Uterus (tissue), 4 donors: ENCODE results near the gene EHMT1. TPM values are rescaled to one million over a fixed set of nuclear protein-coding genes. Genes with fewer than 3 reads are reported as not detected.

Experiments
- DNase-seq, 2 donors: peaks; one replicate each; pipeline ENCODE4 v3.0.0-alpha.2; 2019 to 2020
- H3K27ac ChIP-seq, 2 donors: fragments of 200-600 bp; sonication (generic); 1 replicate in 1 of 2; 2 replicates in 1 of 2; pipeline ENCODE4 v1.5.1; 2016 to 2018
- H3K27me3 ChIP-seq, 2 donors: fragments of 200-600 bp; sonication (generic); one replicate each; pipeline ENCODE4 v1.5.1; 2018 to 2019; ENCODE audit warnings: control low read depth in 1 of 2
- H3K36me3 ChIP-seq, 2 donors: fragments of 200-600 bp; sonication (generic); one replicate each; pipeline ENCODE4 v1.5.1; 2019; ENCODE audit warnings: control low read depth in 1 of 2
- H3K4me1 ChIP-seq, 2 donors: fragments of 200-600 bp; sonication (generic); one replicate each; pipeline ENCODE4 v1.5.1; 2018 to 2019; ENCODE audit warnings: control low read depth in 1 of 2
- H3K4me3 ChIP-seq, 2 donors: fragments of 200-600 bp; sonication (generic); 1 replicate in 1 of 2; 2 replicates in 1 of 2; pipeline ENCODE4 v1.5.1; 2018 to 2019; ENCODE audit warnings: mild to moderate bottlenecking in 1 of 2
- H3K9me3 ChIP-seq, 2 donors: fragments of 200-600 bp; sonication (generic); one replicate each; pipeline ENCODE4 v1.5.1; 2019; ENCODE audit warnings: control low read depth in 1 of 2
- CTCF ChIP-seq, 4 experiments: fragments of 200-600 bp in 2 of 4; fragments of 450-650 bp in 2 of 4; sonication (generic) in 2 of 4; IDR thresholded peaks; one replicate each; pipeline ENCODE4 v1.5.1; 2016 to 2019; ENCODE audit warnings: antibody characterized with exemption in 4 of 4, mild to moderate bottlenecking in 2 of 4, moderate library complexity in 1 of 4
- POLR2A ChIP-seq, 2 donors: fragments of 450-650 bp; IDR thresholded peaks; one replicate each; pipeline ENCODE4 v1.6.1; 2016; ENCODE audit warnings: antibody characterized with exemption in 2 of 2, mild to moderate bottlenecking in 1 of 2, moderate library complexity in 1 of 2
- intact Hi-C: fragments of 100-400 bp; cut with DNase I; formaldehyde crosslinking; loops from one replicate; pipeline ENCODE4 v1.15.1; 2023; ENCODE audit warnings: low total_unique reads
- total RNA-seq, 4 donors: library from RNA; depleted of rRNA in 3 of 4; stranded (reverse); fragments of >200 nt in 3 of 4; gene quantifications; one replicate each; pipeline versions ENCODE4 v1.1.0 to v1.2.4, GENCODE V29; 2014 to 2023
- donor health status: DM: yes; HTN: yes; CAD: no.

EHMT1 gene
- total RNA-seq, 4 donors from 2014 or later = 32.6 to 109 (median 74.9) TPM

- Histone ChIP-seq H3K4me1 (peaks cover 5% of the 10 kb centered on the region in 2 donors), H3K27ac (no peak overlapping the region), H3K36me3 (no peaks in the 10 kb centered on the region), H3K9me3 (no peaks in the 10 kb centered on the region), H3K4me3 (no peak overlapping the region), H3K27me3 (no peaks in the 10 kb centered on the region)
- no peak for DNase-seq
- intact Hi-C loops = no loop called here
- TF ChIP-seq CTCF (IDR thresholded peaks at IDR 0.05) (no peak), POLR2A (IDR thresholded peaks at IDR 0.05) (no peak)
Observed at GRCh38 chr9:137575716-137576411, 42.9 kb upstream of the EHMT1 start.

- H3K9me3 ChIP-seq = no peaks in the 10 kb centered on the region
- DNase-seq = peak; percentile 90 to 94
- H3K36me3 ChIP-seq = no peaks in the 10 kb centered on the region
- H3K27ac ChIP-seq = peak within 1 kb of the TSS; percentile 50 to 82
- intact Hi-C loops = no loop called here
- peak; percentile 92 to 98 (median 94) for TF ChIP-seq CTCF (IDR thresholded peaks at IDR 0.05)
- TF ChIP-seq POLR2A (IDR thresholded peaks at IDR 0.05) = peak in 1 of 2 donors; percentile 72
- H3K4me3 ChIP-seq = peak within 1 kb of the TSS; percentile 69 to 100
- no peaks in the 10 kb centered on the region for H3K27me3 ChIP-seq
- H3K4me1 ChIP-seq = peaks cover 5% of the 10 kb centered on the region in 2 donors
Observed at GRCh38 chr9:137578518-137579258, 40.1 kb upstream of the EHMT1 start, which contains the start of gene DPH7. Gene DPH7, minus strand, starts transcription at chr9:137578925. Its CDS starts 148 bp downstream, at chr9:137578777.

GRCh38 chr9:137579259-137579604 lies 39.6 kb upstream of the EHMT1 start:
- Histone ChIP-seq H3K4me3 (peak overlapping the region; percentile 69 to 100), H3K36me3 (no peaks in the 10 kb centered on the region), H3K27me3 (no peaks in the 10 kb centered on the region), H3K4me1 (peaks cover 5% of the 10 kb centered on the region in 2 donors), H3K27ac (peak overlapping the region; percentile 50 to 82), H3K9me3 (no peaks in the 10 kb centered on the region)
- intact Hi-C loops = no loop called here
- no peak for DNase-seq
- TF ChIP-seq CTCF (IDR thresholded peaks at IDR 0.05) (no peak), POLR2A (IDR thresholded peaks at IDR 0.05) (no peak)

- H3K27me3 ChIP-seq = no peaks in the 10 kb centered on the region
- no peaks in the 10 kb centered on the region for H3K36me3 ChIP-seq
- no peak overlapping the region for H3K27ac ChIP-seq
- peaks cover 5% of the 10 kb centered on the region in 2 donors for H3K4me1 ChIP-seq
- TF ChIP-seq CTCF (IDR thresholded peaks at IDR 0.05) (no peak), POLR2A (IDR thresholded peaks at IDR 0.05) (no peak)
- intact Hi-C loops = no loop called here
- no peaks in the 10 kb centered on the region for H3K9me3 ChIP-seq
- DNase-seq = no peak
- no peak overlapping the region for H3K4me3 ChIP-seq
Observed at GRCh38 chr9:137580209-137580953, 38.4 kb upstream of the EHMT1 start.
